Measurements from ENCODE around the gene PARVA.
A peak's percentile ranks its signal among the peaks of the same experiment; 100 is the strongest.

PARVA gene

DNA sequence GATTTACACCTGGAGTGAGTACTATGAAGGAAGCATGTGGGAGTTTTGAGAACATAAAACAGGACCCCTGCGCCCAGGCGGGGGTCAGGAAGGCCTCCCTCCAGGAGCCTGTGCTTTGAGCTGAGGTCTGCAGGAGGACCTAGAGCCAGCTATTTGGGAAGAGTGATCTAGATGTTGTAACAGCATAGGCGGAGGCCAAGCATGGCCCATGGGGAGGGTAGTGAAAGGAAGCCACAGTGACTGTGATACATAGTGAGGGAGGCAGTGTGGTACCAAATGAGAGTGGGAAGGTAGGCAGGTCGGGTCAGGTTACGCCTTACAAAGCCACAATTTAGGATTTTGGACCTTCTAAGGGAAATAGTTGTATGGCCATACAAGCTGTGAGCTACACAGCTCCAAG, 147.5 kb downstream of the PARVA start:
- no peak for DNase-seq (ENCODE audit: low spot score)
- FAIRE-seq, result no peak

DNA sequence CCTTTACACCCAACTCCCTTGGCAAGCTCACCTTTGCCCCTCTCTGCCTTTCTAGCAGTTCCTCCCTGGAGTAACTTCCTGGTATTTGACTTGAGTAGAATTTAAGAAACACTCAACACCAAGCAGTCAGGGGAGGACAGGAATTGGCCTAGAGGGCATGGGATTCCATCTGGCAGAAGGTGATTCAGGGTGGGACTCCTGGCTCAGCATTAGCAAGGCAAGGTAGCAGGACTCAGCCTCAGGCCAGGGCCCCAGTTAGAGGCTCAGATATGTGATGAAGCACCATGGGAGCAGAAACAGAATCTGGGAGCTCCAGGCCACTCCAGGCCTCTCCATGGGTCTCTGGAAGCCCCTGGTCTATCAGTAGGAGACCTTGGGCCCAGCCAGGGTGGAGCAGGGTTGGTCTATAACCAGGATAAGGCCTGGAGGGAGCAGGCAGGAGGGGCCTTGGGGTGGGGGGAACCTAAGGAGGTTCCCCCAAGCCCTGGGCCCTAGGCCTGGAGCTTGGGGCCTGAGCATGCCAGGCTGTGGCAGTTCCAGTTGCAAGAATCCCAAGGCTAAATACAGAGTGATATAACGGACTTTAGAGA, 148.2 kb downstream of the PARVA start:
- no peak for DNase-seq (ENCODE audit: low spot score)
- no peak for FAIRE-seq

DNA sequence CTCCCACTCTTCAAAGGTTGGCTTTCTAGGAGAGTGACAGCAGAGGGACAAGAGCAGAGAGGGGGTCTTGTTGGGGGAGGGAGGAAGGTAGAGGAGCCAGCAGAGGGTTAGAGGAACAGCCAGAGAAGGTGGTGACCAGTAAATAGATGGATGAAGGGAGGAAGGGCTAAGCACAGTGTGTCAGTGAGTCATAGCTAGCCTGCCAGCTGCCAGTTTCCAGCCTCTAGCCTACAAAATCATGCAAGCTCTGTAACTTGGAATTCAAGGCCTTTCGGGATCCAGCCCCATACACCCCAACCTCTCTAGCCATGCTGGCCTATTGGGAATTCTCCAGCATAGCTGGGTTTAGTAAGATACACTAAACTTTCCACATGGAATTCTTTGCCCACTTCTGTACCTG, 149.4 kb downstream of the PARVA start:
- FAIRE-seq (no peak), DNase-seq (ENCODE audit: low spot score) (no peak)

DNA sequence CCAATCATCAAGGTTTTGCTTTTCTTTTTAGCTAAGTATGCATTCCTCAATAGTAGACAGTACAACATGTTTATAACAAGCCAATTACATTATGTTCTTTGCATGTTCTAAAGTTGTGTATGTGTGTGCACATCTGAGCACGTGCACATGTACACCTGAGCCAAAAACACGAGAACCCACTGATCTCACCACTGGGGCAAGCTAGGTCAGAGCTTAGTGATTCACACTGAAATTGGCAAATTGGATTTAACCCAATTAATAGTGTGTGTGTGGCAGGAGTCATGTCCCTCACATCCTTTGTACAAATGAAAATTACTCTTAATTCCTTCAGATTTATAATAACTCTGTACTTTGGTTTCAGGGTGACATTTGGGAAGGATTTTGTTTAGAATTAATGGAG, 151.1 kb downstream of the PARVA start:
- FAIRE-seq (no peak), DNase-seq (ENCODE audit: low spot score) (no peak)

DNA sequence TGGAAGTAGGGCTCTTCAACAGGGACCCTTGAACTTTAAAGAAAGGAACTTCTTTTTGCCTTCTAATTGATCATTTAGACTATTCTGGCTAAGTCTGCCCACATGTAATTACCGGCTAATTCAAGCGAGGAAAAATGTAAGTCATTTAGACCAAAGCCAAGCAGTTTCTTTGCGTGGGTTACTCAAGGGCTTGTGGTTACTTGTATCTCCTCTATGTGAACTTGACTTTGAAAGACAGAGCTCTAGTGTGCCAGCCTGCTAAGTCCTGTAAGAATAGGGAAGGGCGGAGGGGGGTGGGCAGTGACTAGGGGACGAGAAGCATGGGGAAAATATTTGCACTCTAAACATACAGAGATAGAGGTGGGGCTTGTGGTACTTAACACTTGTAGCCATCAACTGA, 151.7 kb downstream of the PARVA start:
- no peak for DNase-seq (ENCODE audit: low spot score)
- FAIRE-seq, result no peak

DNA sequence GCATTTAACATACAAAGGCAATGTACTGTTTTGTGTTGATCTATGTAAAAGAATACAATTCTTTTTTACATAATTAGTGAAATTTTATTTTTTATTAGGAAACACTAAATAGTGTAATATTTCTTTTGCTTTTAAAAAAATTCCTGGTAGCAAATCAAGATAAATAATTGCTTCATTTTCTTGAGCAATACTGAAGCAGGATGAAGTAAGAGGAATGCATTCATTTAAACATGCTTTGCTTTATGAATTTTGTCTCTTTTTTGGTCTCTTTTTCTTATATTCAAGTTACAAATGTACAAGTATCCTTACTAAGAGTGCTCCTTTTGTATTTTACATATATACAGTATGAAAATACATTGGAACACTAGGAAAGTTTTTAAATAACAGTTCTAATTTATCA, 152.4 kb downstream of the PARVA start:
- no peak for FAIRE-seq
- DNase-seq (ENCODE audit: low spot score), result no peak

DNA sequence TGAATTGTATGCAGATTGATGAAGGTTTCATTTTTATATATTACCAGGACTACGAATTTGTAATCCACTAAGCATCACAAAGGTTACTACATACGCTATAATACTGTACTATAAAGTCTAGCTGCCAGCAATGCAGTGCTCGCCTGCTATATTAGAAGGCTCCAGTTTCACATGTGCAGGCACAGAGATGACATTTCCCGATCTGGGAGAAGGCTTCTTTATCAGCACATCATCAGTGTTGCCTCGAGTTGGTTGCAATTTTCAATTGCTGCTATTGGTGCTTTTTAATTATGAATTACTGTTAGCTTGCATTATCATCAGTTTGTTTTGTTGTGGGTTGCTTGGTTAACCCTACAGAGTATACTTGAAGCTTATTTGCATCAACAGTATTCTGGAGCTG, 153.6 kb downstream of the PARVA start:
- DNase-seq (ENCODE audit: low spot score) (no peak), FAIRE-seq (no peak)

DNA sequence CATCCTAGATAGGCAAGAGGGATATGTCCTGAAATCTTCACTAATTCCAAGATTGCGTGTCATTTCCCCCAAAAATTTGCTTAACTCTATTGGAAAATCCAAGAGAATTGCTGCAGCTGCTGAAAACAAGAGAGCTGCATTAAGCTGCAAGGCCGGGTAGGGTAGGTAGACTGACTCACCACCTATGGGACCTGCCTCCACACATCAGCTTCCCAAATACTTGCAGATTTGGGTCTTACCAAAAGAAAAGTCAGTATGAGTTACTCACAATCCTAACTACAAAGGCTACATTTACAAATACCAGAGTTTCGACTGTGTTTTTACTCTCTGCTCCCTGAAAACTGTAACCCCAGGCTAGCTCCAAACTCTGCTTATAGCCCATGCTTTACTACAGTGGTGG, 154.3 kb downstream of the PARVA start:
- DNase-seq (ENCODE audit: low spot score) (no peak), FAIRE-seq (no peak)

DNA sequence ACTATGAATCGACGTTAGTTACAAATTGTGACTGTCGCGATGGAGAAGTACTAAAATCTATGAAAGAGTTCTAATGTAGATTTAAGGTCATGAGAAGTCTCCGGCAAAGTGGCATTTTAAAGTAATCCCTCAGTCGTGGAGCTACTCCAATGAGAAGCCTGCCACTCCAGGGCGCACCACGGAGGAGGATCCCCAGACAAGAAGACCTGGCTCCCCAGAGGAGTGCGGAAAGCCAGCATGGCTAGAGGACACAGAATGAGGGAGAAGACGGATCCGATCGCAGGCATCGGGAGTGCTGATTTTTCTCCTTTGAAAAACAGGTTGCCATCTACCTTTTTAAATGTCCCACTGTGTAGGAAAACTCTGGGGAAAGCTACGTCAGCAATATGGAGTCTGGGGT, 155.2 kb downstream of the PARVA start:
- DNase-seq (ENCODE audit: low spot score) (no peak), FAIRE-seq (no peak)

DNA sequence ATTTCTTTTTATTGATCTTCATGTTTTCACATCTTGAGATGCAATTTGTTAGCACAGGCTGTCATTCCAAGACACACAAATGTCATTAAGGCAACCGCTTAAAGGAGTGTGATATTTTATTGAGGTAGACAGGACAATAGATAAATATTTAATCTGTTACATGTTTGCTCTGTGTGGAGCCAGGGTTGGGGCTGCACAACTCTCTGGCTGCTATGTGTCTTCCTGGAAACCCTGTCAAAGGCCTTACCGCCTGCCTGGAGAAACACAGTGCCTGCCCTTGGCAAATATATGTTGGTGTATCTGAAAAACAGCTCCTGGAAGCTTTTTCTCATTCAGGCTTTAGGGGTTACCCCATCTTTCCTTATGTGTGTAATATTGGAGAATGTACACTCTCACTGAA, 157.2 kb downstream of the PARVA start:
- no peak for FAIRE-seq
- no peak for DNase-seq (ENCODE audit: low spot score)

DNA sequence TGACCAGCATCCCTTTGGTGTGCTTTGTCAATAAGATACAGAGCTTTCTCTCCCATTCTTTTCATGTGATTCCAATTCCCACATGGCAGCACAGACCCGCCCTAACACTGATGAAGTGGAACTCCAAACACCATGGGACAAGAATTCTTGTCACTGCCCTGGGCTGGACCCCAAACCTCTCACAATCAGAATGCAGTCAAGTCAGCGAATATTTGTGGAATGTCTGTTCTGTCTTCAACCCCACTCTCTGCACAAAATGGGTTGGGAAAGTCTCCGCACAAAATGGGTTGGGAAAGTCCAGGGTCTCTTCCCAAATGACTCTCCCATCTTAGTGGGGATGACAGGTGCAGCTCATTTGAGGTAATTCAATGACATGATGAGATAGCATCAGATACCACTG, 157.9 kb downstream of the PARVA start:
- FAIRE-seq (no peak), DNase-seq (ENCODE audit: low spot score) (no peak)

DNA sequence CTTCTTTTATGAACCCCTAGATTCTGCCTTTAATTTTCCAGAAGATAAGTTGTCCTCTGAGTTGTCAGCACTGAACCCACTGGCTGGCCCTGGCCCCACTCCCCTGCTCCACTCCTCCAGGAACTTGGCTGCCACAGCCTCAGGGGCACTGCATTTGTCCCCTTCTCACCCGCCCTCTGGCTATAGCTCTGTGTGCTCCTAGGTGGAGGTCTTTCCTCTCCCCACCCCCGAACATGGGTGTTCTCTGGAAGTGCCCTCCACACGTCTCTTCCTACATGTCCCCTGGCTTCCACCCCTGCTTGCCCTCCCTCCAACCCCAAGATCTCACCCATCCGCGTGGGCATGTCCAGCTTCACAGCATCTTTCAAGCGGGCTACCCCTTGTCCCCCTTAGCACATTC, 159.2 kb downstream of the PARVA start:
- DNase-seq (ENCODE audit: low spot score), result no peak
- FAIRE-seq, result no peak

DNA sequence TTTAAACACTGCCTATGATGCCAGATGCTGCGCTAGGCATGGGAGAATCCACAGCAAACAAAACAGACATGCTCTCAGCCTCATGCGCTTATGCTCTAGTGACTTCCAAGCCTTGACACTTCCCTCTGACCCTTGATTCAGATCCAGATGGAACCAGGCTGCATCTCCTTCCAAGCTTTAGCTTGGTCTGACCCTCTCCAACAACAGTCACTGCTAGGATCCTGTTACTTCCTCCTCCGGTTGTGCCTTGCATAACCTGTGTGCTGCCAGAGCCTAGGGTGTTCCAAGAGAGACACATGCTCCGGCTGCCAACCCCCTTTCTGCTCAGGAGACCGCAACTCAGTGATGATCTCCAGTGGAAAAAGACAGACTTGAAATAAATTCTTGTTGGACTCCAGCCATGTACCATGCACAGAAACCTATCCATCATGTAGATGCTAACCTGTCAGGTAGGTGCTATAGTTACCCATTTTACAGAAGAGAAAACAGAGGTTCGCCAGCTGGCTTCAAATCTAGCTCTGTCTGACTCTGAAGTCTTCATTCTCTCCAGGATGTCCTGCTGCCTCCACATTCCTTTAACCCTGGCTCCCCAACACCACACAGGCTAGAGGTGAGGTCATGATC, 160.5 kb downstream of the PARVA start:
- FAIRE-seq (no peak), DNase-seq (ENCODE audit: low spot score) (no peak)

DNA sequence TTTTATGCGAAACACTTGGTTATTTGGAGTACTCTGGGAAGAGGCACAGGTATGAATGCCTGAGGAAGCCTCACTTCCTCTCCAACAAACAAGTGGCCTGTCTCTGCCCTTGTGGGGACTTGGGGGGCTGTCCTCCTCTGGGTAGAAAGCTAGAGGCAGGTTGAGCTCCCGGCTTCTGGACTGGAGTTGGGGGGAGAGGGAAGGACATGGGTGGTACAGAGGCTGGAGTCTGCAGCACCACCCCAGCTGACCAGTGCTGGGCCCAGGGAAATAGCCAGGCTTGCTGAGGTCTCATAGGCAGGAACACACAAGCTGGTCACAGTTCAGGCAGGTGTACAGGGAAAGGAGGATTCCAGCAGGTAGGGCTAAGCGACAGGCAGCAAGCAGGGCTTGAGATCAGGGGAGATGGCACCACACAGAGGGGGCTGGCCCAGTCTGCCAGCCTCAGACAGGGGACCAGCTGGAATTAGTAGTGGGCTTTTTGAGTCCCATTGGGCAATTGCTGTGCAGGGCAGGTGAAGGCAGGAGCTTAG, 161.6 kb downstream of the PARVA start:
- FAIRE-seq (peak; percentile 77), DNase-seq (ENCODE audit: low spot score) (no peak)

DNA sequence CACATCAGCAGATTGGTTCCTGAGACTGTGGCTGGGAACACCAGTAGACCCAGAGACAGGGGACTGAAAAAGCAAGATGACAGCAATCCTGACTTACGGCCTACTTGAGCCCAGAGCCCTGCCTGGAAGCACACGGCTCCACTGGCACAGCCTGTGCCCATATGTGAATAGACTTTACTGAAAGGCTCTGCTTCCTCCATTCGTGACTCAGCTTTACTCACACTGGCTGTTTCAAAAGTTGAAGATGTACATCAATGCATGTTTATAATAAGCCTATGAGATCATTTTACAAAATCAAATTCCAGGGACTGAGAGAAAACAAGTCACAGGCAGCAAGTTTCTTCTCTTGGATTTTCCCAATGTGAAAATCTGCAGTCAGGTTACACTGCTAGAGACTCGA, 162.2 kb downstream of the PARVA start:
- peak; percentile 44 for DNase-seq (ENCODE audit: low spot score)
- FAIRE-seq, result peak; percentile 35

DNA sequence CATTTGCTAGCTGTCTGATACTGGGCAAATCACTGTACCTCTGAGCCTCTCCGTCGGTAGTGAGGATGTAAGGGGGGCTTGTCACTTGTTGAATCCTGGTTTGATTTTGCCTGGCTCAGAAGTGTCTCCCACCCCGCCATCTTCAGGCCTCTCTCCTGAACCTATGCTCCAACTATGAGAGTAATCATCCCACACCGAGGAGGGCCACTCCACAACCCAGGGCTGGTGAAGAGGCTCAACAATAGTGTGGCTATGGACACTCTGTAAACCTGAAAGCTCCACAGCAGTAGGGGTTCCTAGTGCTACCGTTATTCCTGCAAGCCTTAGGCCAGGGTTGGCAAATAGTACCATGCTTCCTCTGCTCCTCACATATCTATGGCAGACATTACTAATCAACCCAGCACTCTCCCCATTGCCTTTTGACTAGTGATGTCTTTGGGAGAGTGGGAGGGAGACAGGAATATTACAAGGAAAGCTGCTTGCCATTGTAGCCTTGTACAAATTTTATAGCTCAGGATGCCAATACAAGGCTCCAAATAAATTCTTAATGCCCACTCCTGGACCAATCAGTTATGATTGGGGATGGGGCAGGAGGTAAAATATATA, 162.8 kb downstream of the PARVA start:
- DNase-seq (ENCODE audit: low spot score) (peak; percentile 49), FAIRE-seq (no peak)

DNA sequence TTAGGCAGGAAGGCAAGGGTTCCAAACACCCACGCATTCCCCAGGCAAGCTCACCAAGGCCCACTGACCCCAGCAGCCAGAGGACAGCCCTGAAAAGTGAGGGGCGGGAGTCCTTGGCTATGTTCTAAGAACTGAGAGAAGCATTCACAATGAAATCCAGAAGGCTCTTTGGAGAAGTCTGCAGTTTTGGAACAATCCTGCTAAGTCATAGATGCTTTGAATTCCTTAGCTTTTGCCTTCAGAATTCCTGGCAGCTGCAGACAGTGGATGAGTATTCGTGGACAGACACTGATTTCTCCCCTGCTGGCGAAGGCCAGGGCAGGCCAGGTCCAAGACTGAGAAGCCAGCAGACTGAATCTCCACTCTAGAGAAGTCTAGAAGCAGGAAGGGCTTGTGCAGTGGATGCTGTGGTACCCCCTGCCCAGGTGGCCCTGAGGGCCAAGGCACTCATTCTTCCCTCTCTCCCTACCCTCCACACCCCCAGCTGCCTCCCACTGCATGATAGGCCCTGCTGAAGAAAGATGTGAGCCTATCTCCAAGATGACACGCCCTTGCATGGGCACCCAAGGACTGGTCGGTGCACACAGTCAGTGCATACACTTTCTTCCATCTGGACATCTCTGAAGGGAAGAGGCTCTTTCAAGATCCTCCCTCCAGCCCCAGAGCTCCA, 163.7 kb downstream of the PARVA start:
- DNase-seq (ENCODE audit: low spot score), result peak; percentile 80

DNA sequence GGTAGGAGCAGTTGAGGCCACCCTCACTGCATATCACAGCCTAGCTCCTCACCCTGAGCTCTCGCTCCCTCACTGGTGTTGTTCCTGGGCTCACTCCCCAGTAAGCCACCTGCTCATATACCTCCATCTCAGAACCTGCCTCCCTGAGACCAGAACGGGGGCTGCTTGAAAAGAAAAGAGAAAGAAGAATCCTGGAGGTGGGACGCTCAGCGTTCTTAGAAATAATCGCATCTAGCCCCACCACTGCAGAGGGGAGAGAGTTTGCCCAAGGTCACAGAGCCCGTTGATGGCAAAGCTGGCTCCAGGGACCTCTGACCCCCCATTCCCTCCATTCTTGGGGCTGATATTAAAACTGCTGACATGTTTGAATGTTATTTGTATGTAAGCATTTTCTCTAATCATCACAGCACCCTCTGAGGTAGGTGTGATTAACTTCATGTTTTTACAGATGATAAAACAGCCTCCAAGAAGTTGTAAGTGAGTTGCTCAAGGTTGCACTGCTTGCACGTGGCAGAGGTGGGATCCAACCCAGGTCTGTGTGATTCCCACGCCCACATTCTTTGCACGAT, 164.3 kb downstream of the PARVA start:
- no peak for DNase-seq (ENCODE audit: low spot score)
- FAIRE-seq, result peak; percentile 74

More for the DNA sequence above, 163.7 kb downstream of the PARVA start:
- FAIRE-seq, result no peak

DNA sequence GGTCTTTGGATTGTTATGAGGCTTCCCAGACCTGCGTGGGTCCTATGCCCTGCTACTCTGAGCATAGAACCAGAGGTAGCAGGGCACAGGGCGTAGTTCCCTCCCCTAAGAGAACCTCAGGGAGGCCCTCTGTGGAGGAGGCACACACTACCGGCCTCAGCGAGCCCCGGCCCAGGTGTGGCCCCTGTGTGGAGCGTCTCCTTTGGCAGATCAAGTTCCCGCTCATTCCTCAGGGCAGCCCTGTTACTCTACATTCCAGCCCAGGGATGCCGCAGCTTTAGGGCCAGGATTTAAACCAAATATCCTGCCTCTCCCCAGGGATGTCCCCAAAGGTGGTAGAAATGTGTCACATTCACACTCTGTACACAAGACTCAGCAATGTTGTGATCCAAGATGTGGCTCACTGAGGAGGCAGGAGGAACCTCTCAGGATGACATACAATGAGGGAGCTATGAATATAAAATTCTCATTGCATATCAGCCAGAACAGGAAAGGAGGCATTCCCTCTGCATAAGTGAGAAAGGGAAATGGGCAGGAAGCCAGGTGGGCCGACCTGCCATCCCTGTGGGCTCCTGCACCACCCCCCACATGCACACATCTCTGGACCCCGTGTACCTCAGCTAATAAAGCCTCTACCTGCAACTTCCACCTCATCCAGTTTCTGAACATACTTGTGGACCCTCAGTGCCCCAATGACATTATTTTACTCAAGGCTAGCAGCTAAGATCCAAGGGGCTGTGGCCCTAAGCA, 165.0 kb downstream of the PARVA start:
- DNase-seq (ENCODE audit: low spot score), result no peak
- no peak for FAIRE-seq

DNA sequence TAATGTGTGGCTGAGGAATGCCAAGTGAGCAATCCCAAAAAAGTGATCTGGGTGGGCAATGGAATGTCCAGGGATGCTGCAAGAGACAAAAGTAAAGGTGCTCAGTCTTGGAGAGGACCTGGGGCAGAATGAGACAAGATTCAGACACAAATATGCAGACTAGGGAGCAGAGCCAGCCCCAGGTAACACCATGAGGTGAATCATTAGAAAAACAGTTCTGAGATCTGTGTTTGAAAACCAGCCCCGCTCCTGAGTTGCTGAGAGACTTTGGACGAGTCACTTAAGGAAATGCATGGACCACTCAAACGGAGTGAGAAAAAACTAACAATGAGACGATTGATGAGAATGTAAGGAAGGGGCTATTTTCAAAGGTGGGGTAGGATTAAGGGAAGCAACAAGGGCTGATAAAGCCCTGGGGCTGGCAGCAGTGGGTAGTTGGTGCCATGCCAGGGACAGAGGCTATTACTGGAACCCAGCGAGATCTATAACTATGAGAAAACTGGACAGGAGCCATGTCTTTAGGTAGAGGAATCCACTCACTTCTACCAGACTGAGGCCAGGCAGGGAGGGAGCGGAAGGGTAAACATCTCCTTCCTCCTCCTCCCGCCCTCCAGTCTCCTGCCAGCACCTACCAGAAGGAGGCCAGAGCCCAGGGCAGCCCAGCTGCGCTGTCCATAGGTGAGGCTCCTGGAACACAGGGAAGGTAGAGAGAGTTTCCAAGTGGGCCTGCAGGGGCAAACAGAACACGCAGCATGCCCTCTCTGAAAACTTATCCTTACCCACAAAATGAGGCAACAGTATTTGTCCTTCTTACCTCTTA, 166.4 kb downstream of the PARVA start:
- peak; percentile 32 for FAIRE-seq
- DNase-seq (ENCODE audit: low spot score), result peak; percentile 57

Data from urothelium cell line (cell line).